Measurements from ENCODE around the gene TNIK.

TNIK gene

DNA sequence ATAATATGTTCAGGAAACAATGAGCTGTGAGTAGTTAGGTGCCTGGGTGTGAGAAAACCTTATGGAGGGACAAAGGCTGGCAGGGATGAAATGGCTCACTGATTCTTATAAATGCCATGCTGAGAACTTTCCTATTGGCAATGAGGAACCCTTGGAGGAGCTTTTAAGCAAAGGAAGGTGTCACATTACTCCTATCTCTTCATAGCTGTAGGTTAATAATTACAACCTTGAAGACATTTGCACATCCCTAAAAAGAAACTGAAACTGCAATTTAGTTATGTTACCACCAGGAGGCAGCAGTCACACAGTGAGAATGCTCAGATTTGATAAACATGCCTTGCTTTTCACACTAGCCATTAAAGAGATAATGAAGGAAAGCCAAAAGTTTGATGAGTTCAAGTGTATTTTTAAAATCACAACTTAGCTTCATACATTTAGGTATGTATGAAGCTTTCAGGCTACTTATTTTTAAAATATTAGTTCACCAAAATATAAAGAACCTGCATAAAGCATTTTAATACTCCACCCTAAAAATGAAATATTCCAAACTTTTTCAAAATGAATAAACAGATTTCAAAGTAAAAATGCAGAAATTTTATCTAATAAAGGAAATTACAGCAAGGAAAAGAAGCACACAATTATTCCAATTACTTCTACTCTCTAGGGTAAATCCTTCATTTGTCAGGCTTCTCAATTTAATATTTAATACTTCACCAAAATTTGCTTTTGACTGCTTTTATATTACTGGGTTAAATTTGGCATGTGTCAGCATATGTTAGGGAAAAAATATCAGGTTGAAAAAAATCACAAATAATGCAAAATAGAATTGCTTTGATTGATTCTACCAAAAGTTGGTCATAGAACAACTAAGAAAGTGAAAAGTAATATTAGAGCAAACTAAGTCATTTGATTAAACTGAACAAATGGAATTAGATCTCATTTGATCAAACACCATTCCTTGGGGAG, 296.8 kb downstream of the TNIK start:
- H3K27ac Mint-ChIP-seq: no peak overlapping the region
- DNase-seq: no peak
- peaks cover 48% of the 10 kb centered on the region for H3K36me3 Mint-ChIP-seq (ENCODE audit: low read depth)
- H3K4me3 Mint-ChIP-seq: no peak overlapping the region
- peaks cover 9% of the 10 kb centered on the region for H3K9me3 Mint-ChIP-seq
- H3K4me1 Mint-ChIP-seq: peaks cover 14% of the 10 kb centered on the region
- peak; percentile 59 for TF ChIP-seq CTCF (IDR thresholded peaks at IDR 0.05)
- no peaks in the 10 kb centered on the region for H3K27me3 Mint-ChIP-seq (ENCODE audit: low read depth, poor library complexity)

- H3K4me3 Mint-ChIP-seq: no peak overlapping the region
- peaks cover under 1% of the 10 kb centered on the region for H3K27me3 Mint-ChIP-seq (ENCODE audit: low read depth, poor library complexity)
- DNase-seq: no peak
- peaks cover 50% of the 10 kb centered on the region for H3K36me3 Mint-ChIP-seq (ENCODE audit: low read depth)
- H3K4me1 Mint-ChIP-seq: peaks cover 34% of the 10 kb centered on the region
- TF ChIP-seq CTCF (IDR thresholded peaks at IDR 0.05): no peak
- H3K9me3 Mint-ChIP-seq: peaks cover 9% of the 10 kb centered on the region
- no peak overlapping the region for H3K27ac Mint-ChIP-seq
Measured at GRCh38 chr3:171160325-171160724, 299.9 kb downstream of the TNIK start.

GRCh38 chr3:171159822-171160157, 300.4 kb downstream of the TNIK start:
- H3K27me3 Mint-ChIP-seq (ENCODE audit: low read depth, poor library complexity): peaks cover 5% of the 10 kb centered on the region
- peaks cover 38% of the 10 kb centered on the region for H3K4me1 Mint-ChIP-seq
- peaks cover 9% of the 10 kb centered on the region for H3K9me3 Mint-ChIP-seq
- H3K27ac Mint-ChIP-seq: no peak overlapping the region
- no peak for DNase-seq
- H3K4me3 Mint-ChIP-seq: no peak overlapping the region
- TF ChIP-seq CTCF (IDR thresholded peaks at IDR 0.05): no peak
- H3K36me3 Mint-ChIP-seq (ENCODE audit: low read depth): peaks cover 54% of the 10 kb centered on the region

GRCh38 chr3:171159024-171159821, 301.0 kb downstream of the TNIK start:
- H3K27ac Mint-ChIP-seq: no peak overlapping the region
- no peak for TF ChIP-seq CTCF (IDR thresholded peaks at IDR 0.05)

GRCh38 chr3:171157980-171158379, 302.2 kb downstream of the TNIK start:
- no peak overlapping the region for H3K27ac Mint-ChIP-seq
- no peak for TF ChIP-seq CTCF (IDR thresholded peaks at IDR 0.05)
- peaks cover 5% of the 10 kb centered on the region for H3K27me3 Mint-ChIP-seq (ENCODE audit: low read depth, poor library complexity)
- DNase-seq: no peak
- H3K9me3 Mint-ChIP-seq: peaks cover 7% of the 10 kb centered on the region
- peaks cover 38% of the 10 kb centered on the region for H3K4me1 Mint-ChIP-seq
- H3K36me3 Mint-ChIP-seq (ENCODE audit: low read depth): peaks cover 46% of the 10 kb centered on the region
- H3K4me3 Mint-ChIP-seq: no peak overlapping the region

More at GRCh38 chr3:171159024-171159821, 301.0 kb downstream of the TNIK start:
- Mint-ChIP-seq H3K27me3 (ENCODE audit: low read depth, poor library complexity) (peaks cover 5% of the 10 kb centered on the region), H3K4me1 (peaks cover 38% of the 10 kb centered on the region), H3K36me3 (ENCODE audit: low read depth) (peaks cover 54% of the 10 kb centered on the region), H3K9me3 (peaks cover 9% of the 10 kb centered on the region), H3K4me3 (no peak overlapping the region)
- no peak for DNase-seq
